Activated CD8-positive, alpha-beta memory T cell treated with anti-CD3 and anti-CD28 coated beads, Interleukin-2, amount 50 U/mL, for 48 hours (primary cell): Measurements from ENCODE around the gene ZHX3.
A peak's percentile ranks its signal among the peaks of the same experiment; 100 is the strongest.

ENCODE experiments used
- DNase-seq: peaks from one replicate; pipeline ENCODE4 v3.0.0-alpha.2; 2020

Gene ZHX3, protein sequence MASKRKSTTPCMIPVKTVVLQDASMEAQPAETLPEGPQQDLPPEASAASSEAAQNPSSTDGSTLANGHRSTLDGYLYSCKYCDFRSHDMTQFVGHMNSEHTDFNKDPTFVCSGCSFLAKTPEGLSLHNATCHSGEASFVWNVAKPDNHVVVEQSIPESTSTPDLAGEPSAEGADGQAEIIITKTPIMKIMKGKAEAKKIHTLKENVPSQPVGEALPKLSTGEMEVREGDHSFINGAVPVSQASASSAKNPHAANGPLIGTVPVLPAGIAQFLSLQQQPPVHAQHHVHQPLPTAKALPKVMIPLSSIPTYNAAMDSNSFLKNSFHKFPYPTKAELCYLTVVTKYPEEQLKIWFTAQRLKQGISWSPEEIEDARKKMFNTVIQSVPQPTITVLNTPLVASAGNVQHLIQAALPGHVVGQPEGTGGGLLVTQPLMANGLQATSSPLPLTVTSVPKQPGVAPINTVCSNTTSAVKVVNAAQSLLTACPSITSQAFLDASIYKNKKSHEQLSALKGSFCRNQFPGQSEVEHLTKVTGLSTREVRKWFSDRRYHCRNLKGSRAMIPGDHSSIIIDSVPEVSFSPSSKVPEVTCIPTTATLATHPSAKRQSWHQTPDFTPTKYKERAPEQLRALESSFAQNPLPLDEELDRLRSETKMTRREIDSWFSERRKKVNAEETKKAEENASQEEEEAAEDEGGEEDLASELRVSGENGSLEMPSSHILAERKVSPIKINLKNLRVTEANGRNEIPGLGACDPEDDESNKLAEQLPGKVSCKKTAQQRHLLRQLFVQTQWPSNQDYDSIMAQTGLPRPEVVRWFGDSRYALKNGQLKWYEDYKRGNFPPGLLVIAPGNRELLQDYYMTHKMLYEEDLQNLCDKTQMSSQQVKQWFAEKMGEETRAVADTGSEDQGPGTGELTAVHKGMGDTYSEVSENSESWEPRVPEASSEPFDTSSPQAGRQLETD

DNA sequence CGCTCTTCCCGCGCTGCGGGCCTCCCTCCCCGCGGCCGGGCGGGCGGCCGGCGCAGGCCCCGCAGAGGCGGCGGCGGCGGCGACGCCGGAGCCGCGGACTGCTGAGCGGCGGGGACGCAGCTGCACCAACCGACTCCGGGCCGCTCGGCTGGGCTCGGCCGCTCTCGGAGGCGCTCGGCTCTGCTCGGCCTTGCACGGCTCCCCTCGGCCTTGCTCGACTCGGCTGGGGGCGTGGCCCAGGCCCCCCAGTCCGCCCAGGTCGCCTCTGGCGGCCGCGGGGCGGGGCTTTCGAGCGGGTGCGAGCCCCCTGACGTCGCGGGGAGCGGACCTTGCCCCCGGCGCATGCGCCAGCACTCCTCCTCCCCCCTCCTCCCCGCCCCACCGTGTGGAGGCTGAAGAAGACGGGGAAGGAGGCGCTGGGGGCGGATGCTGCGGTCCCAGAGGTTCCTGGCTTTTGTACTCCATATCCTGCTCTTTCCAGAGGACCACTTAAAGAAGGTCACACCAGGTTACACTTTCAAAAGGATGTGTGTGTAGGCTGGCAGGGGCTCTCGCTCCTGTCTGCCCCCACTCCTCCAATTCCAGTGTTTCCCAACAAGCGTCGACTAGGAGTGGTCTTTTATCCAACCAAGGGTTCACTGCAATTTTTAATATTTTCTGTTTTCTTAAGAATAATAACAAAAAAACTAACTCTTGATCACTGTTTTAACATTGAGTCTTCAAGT, at the start of gene ZHX3:
Gene ZHX3, minus strand, starts transcription at position 186 of the 725 bp plus-strand sequence. CDS start 112,815 bp downstream, outside the sequence.
- DNase-seq = peak; percentile 97

DNA sequence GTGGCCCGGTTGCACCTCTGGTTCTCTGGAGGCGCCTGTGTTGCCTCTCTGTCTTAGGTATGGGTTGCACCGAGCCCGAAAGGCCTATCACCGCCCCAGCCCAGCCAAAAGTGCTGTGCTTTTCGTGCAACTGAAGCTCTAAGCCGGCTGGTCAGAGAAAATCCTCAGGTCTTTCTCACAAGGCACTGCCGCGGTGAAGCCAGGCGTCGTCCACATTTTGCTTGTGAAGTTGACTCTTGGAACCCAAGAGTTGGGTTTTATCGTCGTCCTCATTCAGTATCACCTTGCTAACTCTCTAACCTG, 49.8 kb upstream of the ZHX3 start:
- DNase-seq = no peak

DNA sequence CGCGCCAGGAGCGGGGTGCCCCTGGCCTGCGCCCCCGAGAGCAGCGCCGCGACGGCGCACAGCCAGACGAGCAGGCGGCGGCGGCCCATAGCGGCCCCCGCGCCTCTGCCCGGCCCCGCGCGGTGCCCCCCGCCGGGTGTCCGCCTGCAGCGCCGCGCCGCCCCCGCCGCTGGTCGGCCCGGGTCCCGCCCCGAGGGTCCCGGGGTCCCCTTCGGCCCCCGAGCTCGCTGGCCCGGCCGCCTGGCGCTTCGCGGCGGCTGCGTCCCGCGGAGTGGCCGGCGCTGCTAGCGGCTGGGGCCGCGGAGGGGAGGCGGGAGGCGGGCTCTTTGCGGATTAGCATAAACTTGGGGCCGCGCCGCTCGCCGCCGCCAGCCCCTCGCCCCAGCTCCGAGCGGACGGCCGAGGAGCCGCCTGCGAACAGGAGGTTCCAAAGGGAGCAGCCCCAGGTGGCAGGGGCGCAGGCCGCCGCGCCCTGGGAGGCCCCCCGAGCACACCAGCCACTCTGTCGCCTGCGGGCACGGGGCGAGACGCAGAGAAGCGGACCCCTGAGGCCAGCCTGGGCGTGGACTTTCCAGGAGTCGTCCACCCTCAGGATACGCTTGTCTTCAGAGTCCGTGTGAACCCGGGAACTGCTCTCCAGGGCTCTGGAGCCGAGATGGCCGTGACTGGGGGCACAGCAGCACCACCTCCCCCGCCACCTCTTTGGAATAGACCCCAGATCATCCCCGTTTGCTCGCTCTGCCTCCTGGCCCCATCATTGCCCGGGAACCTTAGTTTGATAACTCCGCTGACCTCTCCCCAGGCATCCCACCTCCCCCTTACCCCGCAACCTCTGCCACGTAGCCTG, 49.2 kb upstream of the ZHX3 start, which contains the start of gene EMILIN3:
Gene EMILIN3, minus strand, starts transcription at position 273 of the 847 bp plus-strand sequence. Its CDS starts 184 bp downstream, at position 89.
- DNase-seq = no peak

DNA sequence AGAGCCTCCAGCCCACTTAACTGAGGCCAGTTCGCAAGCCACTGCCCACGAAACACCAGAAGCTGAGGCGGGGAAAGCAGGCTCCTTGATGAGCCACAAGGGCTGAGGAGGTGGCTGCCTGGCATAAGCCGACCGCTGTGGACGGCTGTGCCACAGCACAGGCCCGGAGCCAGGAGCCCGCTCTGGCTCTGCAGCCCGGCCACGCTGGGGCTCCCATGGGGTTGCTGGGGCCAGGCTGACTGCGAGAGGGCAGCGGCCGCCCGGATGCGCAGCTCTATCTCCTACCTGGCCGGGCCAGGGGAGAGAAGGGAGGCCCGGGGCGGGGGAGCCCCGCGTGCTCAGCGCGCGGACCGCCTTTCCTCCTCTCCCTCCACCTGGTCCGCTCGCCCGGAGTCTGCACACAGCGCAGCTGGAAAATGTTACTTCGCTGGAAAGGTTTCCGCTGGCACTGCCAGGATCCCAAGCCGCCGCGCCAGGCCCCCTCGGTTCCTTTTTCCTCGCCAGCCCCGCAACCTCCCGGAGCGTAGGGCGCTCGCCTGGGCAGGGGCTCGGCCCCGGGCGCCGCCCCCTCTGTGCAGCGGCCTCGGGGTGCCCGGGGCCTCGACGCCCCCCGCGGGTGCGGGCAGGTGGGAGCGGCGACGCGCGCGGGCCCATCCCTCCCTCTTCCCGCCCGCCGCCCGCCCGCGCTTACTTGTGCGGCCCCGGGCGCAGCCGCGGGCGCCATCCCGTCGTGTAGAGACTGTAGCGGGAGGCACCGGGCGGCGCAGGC, 48.4 kb upstream of the ZHX3 start:
- no peak for DNase-seq

DNA sequence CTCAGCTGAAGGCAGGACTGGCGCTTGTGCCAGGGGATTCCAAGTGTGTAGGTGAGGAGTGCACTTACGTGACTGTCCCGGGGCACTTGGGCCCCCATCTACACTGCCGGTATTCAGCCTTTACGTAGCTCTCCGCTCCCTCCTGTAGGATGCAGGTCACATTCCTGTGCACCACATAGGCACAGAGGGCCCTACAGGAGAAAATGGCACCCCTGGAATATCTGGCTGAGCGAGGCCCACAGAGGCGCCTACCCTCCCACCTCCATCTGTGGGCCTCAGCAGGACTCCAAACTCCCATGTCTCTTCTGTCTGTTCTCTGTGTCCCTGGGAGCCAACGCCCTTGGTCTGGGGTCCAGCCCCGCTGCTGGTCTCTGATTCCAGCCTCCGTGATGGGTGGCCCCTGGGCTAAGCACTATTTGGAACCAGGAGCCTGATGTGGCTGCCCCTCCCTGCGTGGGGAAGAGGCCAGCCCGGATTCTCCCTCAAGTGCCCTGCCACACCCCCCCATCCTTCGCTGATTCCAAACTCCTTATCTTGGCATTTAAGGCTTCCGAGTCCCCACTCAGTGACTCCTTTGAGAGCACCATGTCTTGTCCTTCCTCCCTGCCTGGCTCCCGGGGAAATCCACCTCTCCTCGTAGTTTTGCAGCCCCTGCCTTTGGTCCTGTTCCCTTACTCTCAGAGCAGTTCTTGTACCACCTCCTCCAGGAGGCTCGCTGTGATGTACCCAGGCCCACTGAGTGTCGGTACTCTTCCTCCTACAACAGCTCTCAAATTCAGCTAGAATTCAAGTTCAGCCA, 47.6 kb upstream of the ZHX3 start:
- no peak for DNase-seq

DNA sequence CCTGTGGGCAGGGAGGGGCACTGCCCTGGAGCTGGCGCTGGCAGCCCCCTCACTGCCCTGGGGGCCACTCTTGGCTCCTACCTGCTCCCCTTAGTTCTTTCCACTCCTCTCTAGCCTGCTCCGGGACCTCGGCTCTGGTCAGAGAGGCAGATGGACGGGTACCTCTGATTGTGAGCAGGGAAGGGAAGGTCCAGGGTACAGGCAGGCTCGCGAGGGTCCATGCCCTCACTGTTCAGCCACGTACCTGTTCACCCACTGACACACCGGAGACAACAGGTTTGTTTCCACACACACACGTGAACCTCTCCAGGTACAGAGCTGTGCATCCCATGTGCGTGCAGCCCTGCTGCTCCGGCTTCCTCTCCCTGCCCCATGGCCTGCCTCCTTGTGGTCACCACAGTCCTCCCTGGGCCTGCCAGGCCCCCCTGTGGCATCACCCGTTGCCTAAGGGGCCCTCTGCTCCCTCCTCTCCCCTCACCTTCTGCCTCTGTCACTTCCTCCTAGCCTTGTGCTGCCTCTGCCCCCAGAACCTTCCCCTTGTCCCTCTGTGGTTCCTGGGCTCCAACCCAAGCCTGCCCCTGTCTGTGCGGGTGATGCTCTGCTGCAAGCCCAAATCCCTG, 46.8 kb upstream of the ZHX3 start:
- no peak for DNase-seq

DNA sequence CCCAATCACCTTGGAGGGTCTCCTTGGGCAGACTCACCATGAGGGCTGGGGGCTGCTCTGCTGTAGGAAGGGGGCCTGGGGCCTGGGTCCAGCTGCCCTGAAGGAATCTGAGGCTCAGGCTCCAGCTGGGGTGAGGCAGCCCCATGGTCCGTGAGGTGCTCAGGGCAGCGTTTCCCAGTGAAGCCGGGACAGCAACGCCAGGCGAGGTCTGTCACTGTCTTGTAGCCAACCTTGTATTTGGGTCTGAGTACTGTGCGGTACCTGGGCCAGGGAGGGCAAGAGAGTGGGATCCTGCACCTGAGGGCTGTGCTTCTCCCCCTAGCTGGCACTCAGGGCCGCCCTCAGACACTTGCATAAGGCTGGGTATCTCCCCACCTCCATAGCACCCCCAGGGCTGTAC, 46.1 kb upstream of the ZHX3 start:
- no peak for DNase-seq

DNA sequence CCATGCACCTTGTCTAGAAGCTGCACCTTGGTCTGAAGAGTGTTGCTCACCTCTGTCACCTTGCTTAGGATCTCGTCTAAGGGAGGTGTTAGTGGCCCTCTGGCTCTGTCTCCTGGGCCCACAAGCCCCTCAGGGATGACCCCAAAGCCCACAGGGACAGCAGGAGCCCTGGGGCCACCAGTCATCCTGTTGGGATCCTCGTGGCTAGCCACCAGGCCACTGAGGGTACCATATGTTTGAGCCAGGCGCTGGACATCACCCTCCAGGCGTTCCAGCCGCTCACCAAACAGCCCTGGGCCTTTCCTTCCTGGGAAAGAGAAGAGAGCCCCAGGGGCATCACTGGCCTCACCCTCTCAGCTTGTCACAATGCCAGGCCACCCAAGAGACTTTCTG, 45.2 kb upstream of the ZHX3 start:
- no peak for DNase-seq

DNA sequence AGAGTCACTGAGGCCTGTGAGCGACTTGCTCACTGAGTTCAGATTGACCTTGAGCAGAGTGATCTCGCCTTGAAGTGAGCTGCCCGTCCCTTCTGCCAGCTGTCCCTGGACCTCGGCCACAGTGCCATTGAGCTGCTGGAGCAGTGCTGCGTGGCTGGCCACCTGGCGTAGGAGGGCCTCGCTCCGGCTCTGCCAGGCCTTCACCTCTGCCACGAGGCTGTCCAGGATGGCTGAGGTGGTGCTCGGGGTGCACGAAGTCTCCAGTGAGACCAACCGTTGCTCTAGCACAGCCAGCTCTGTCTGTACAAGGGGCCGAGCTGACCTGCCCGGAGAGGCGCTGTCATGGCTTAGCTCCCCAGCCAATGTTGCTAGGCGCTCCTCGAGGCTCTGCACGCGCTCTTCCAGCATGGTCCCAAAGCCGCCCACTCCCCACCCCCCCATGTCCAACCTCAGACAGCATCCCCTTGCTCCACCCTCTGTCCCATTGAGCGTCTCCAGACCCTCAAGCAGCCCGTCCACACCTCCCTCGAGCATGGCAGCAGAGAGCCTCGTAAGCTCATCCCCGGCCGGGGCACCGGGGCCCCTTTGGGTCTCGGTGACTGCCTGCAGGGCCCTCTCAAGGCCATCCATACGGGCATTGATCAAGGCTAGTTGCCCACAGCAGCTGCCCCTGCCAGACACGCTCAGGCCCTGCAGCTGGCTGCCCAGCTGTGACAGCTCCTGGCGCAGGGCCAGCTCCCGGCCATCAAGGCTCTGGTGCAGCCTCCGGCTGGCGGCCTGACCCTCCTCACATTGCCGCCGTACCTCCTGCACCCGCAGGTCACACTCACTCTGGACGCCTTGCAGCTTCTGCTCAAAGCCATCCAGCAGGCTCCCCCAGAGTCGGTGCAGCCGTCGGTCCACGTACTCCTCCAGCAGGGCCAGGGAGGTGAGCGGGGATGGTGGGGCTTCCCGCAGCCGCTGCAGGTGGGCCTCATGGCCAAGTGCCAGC, 44.5 kb upstream of the ZHX3 start:
- no peak for DNase-seq

DNA sequence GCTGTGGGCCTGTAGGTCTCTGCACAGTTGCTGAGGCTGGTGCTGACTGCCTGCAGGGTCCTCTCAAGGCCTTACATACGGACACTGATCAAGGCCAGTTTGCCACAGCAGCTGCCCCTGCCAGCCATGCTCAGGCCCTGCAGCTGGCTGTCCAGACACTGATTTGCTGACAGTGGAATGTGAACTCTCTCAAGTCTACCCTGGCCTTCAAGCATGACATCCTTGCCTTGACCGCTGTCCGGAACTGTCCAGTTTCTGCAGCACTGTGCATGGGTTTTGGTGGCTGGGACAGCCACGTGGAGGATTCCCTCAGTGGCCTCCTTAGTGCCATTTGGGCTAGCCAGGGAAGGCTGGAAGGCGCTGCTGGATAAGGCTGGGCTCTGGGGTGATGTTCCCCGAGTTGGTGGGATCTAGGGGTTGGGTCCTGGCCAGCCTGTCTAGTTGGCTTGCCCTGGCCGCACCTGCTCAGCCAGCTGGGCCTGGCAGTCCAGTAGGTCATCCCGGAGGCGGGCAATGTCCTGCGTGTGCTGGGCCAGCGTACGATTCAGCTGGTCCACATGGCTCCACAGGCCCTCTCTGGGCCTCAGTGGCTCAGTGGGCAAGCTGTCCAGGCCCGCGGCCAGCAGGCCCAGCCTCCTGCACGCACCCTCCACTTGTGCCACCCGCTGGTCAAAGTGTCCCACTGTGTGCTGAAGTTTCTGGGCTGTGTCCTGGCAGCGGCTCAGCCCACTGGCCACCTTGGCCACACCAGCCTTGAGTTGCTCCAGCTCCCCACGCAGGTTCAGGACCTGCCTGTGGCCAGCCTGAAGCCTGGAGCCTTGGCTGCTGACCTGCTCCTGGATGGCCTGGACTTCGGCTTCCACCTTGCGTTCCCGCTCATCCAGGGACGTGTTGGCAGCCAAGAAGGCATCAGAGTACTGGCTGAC, 43.6 kb upstream of the ZHX3 start:
- no peak for DNase-seq

DNA sequence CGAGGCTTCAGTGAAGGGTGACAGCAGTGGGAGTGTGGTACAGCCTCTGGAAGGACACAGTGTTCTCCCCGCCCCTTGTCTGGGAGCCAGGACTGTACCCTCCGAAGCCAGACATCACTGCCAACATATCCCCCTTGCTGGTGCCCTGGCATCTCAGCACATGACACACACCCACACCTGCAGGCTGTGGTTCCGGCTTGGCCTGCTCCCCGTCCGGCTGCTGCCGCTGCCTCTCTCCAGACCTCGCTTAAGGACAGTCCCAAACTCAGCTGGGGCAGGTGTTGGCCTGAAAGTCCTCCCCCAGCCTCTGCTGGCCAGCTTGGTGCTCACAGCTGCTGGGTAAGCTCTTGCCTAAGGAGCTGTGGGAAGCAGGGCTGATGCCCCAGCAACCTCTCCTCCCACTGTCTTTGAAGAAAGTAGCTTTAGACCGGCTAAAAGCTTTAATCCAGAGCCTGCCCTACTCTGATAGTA, 42.0 kb upstream of the ZHX3 start:
- DNase-seq = no peak

DNA sequence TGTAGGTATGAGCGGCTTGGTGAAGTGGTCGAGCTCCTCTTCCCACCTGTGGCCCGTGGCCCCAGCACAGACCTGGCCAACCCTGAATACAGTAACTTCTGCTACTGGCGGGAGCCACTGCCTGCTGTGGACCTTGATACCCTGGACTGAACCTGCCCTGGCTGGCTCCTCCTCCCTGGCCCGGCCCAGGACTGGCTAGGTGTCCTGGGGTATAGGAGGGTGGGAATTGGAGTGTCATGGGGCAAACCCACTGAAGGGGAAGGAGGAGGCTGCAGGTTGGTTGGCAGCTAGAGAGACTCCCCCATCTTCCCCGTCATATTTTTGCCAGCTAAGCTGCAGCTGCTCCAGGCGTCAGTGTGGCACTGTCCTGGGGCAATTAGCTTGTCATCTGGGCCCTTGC, 41.2 kb upstream of the ZHX3 start:
- no peak for DNase-seq

DNA sequence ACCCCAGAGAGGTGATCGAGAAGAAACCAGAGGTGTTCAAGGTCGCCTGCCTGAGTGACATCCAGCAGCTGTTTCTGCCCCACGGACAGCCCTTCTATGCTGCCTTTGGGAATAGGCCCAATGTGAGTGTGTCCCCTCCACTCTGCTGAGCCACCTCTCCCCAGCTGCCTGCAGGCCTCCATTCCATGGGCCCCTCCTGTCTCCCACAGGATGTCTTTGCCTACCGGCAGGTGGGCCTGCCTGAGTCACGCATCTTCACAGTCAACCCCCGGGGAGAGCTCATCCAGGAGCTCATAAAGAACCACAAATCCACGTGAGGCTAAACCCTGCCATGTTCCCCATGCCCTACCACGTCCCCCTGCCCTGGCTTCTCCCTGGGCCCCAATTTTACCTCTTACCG, 40.7 kb upstream of the ZHX3 start:
- no peak for DNase-seq

DNA sequence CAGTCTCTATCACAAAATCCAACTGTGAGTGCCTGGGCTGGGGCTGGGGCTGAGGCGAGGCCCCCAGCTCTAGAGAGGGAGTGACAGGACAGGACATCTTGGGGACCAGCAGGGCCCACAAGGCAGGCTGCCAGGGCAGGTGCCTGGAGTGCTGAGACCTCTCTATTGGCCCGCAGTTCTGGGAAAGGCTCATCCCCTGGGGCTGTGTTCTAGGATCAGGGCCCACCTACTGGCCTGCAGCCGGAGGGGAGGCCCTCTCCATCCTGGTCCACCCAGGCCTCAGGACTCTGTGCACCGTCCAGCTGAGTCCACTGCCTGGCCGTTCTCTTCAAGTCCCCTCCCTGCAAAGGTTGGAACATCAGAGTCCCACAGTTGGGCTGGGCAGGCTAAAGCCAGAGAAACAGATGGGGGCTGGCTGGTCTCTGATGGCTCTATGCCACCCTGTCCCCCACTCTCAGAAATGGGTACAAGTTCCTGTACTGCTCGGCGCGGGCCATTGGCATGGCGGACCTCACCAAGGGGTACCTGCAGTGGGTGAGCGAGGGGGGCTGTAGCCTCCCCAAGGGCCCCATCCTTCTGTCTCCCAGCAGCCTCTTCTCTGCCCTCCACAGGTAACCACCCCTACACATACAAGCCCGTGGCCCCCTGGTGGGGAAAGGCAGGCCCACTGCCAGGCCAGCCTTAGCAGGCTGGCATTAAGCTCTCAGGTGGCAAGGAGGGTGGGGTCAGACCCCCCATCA, 40.1 kb upstream of the ZHX3 start:
- no peak for DNase-seq

DNA sequence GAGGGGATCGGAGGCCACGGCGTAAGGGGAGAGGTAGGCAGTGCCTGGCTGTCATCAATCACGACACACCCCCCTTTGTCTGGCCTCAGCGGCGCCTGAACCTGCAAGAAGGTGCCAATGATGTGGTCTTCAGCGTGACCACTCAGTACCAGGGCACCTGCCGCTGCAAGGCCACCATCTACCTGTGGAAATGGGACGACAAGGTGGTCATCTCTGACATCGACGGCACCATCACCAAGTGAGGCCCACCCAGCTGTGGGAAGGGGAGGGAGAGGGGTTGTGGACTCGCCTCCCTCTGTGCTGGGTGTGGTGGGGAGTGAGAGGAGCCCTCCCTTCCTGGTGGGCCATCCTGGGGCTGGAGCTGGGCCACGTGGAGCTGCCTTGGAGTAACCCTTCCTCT, 39.4 kb upstream of the ZHX3 start:
- DNase-seq = no peak

DNA sequence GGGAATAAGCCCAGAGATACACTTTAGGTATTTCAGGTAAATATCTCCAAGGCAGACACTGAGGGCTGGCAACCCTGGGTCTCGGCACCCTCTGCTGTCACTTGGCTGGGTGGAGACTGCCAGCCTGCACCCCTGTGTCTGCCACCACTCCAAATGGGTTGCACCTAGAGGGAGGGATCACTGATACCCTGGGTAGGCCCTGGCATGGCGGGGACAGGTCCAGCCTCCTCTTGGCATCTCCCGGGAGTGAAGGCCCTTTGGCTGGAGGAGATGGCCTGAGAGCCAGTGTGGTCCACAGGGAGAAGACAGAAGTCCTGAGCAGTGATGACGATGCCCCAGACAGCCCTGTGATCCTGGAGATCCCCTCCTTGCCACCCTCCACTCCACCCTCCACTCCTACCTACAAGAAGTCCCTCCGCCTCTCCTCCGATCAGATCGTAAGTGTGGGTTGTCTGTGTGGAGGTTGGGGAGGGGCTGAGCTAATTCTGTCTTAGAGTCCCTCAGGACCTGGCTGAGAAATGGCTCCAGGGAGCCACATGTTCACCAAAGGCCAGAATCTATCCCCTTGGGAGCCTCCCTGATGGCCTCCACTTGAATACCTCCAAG, 38.2 kb upstream of the ZHX3 start:
- no peak for DNase-seq
